Smooth muscle cell (in vitro differentiated cells): ENCODE results near the gene EXD3. TPM values are rescaled to one million over a fixed set of nuclear protein-coding genes. Genes with fewer than 3 reads are reported as not detected.

Experiments used
- DNase-seq: peaks from one replicate; lab custom pipeline; 2025; ENCODE audit not compliant: unreplicated experiment; lab: John Stamatoyannopoulos, UW
- H2AFZ ChIP-seq: fragments of 200-600 bp; sonication (generic); 2 replicates; pipeline ENCODE4 v1.6.0; 2016; ENCODE audit warnings: antibody characterized with exemption, low read depth, mild to moderate bottlenecking
- H3F3A ChIP-seq: fragments of 200-600 bp; sonication (generic); 2 replicates; pipeline ENCODE4 v1.6.0; 2017; ENCODE audit warnings: antibody characterized with exemption, low read depth
- H3K27ac ChIP-seq: fragments of 200-600 bp; sonication (generic); 2 replicates; pipeline ENCODE4 v1.5.1; 2016; ENCODE audit warnings: low read depth, mild to moderate bottlenecking
- H3K27me3 ChIP-seq: fragments of 200-600 bp; sonication (generic); 2 replicates; pipeline ENCODE4 v1.6.1; 2016; ENCODE audit warnings: low read depth, mild to moderate bottlenecking
- H3K36me3 ChIP-seq: fragments of 200-600 bp; sonication (generic); 2 replicates; pipeline ENCODE4 v1.5.1; 2016; ENCODE audit warnings: low read depth
- H3K4me1 ChIP-seq: fragments of 200-600 bp; sonication (generic); 2 replicates; pipeline ENCODE4 v1.5.1; 2016; ENCODE audit warnings: low read depth
- H3K4me2 ChIP-seq: fragments of 200-600 bp; sonication (generic); 2 replicates; pipeline ENCODE4 v1.6.0; 2016; ENCODE audit warnings: mild to moderate bottlenecking
- H3K4me3 ChIP-seq: fragments of 200-600 bp; sonication (generic); 2 replicates; pipeline ENCODE4 v1.5.1; 2016; ENCODE audit warnings: mild to moderate bottlenecking
- H3K79me2 ChIP-seq: fragments of 200-600 bp; sonication (generic); 2 replicates; pipeline ENCODE4 v1.6.0; 2016; ENCODE audit warnings: low read depth, mild to moderate bottlenecking
- H3K9ac ChIP-seq: fragments of 200-600 bp; sonication (generic); 2 replicates; pipeline ENCODE4 v1.6.0; 2016; ENCODE audit warnings: low read depth
- H3K9me3 ChIP-seq: fragments of 200-600 bp; sonication (generic); replicated peaks from 2 replicates; pipeline ENCODE4 v1.5.1; 2016; ENCODE audit warnings: low read depth
- H4K20me1 ChIP-seq: fragments of 200-600 bp; sonication (generic); 2 replicates; pipeline ENCODE4 v1.6.0; 2016; ENCODE audit warnings: low read depth
- WGBS: methylation state at CpG from one replicate; pipeline ENCODE4 v1.1.7; 2016; ENCODE audit warnings: low lambda C conversion rate; 5-methylcytosine and 5-hydroxymethylcytosine counted together
- polyA plus RNA-seq: library from polyadenylated mRNA; unstranded; fragments of >200 nt; fragmentation: Nextera tagmentation; extraction: Ambion mirVana; gene quantifications from 2 replicates; pipeline ENCODE4 v1.2.1, GENCODE V29; 2016
- total RNA-seq: library from RNA; depleted of rRNA; stranded (reverse); fragments of >200 nt; gene quantifications from 2 replicates; pipeline ENCODE4 v1.2.3, GENCODE V29; 2014
- TF ChIP-seq, protein P1 (sequence below): fragments of 200-600 bp; sonication (generic); IDR thresholded peaks from 2 replicates; pipeline ENCODE4 v1.5.1; 2017; ENCODE audit warnings: borderline replicate concordance, mild to moderate bottlenecking, antibody characterized with exemption; ENCODE audit not compliant: insufficient read depth, poor library complexity, severe bottlenecking

EXD3 gene
- total and polyA plus RNA-seq, 2 experiments from 2014 or later = 3.1 to 15.7 TPM

GRCh38 chr9:137270929-137271695 lies 151.8 kb downstream of the EXD3 start:
- H3F3A ChIP-seq = no peaks in the 10 kb centered on the region
- no peak overlapping the region for H2AFZ ChIP-seq
- WGBS = 93% methylated on average over 32 of the region's 32 CpGs
- no peaks in the 10 kb centered on the region for H3K4me1 ChIP-seq
- no peak for DNase-seq
- H3K4me3 ChIP-seq = no peak overlapping the region
- H3K36me3 ChIP-seq = no peaks in the 10 kb centered on the region
- no peak overlapping the region for H3K9ac ChIP-seq
- no peaks in the 10 kb centered on the region for H3K27me3 ChIP-seq
- no peaks in the 10 kb centered on the region for H3K79me2 ChIP-seq
- H4K20me1 ChIP-seq = peaks cover 33% of the 10 kb centered on the region
- H3K9me3 ChIP-seq = no peaks in the 10 kb centered on the region
- no peak overlapping the region for H3K27ac ChIP-seq
- no peak overlapping the region for H3K4me2 ChIP-seq
- TF ChIP-seq, protein P1, sequence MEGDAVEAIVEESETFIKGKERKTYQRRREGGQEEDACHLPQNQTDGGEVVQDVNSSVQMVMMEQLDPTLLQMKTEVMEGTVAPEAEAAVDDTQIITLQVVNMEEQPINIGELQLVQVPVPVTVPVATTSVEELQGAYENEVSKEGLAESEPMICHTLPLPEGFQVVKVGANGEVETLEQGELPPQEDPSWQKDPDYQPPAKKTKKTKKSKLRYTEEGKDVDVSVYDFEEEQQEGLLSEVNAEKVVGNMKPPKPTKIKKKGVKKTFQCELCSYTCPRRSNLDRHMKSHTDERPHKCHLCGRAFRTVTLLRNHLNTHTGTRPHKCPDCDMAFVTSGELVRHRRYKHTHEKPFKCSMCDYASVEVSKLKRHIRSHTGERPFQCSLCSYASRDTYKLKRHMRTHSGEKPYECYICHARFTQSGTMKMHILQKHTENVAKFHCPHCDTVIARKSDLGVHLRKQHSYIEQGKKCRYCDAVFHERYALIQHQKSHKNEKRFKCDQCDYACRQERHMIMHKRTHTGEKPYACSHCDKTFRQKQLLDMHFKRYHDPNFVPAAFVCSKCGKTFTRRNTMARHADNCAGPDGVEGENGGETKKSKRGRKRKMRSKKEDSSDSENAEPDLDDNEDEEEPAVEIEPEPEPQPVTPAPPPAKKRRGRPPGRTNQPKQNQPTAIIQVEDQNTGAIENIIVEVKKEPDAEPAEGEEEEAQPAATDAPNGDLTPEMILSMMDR = no peak

- DNase-seq = no peak
- Histone ChIP-seq H3K79me2 (no peaks in the 10 kb centered on the region), H3K4me2 (no peak overlapping the region)
These were observed 153.7 kb downstream of the EXD3 start for GRCh38 chr9:137269231-137269772.

DNA sequence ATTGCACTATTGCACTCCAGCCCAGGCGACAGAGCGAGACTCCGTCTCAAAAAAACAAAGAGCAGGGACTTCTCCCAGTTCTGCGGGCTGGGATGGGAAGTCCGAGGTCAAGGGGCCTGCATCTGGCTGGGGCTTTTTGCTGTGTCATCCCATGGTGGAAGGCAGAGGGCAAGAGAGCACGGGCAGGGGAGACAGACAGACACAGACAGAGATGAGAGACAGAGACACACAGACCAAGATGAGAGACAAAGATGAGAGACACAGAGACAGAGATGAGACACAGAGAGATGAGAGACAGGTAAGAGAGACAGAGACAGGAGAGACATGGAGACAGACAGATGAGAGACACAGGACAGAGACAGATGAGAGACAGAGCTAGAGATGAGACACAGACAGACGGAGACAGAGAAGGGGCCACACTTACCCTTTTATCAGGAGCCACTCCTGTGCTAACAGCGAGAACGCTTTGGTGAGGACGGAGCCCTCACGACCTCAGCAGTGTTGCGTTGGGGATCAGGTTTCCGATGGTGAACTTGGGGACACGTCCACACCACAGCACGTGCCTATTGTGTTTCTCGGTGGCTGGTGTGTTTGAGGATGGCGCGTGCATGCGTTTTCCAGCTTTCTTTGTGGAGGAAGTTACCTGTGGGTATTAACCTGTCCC lies 154.3 kb downstream of the EXD3 start:
- H3K9ac ChIP-seq = no peak overlapping the region
- no peak overlapping the region for H3K4me2 ChIP-seq

More at GRCh38 chr9:137269231-137269772, 153.7 kb downstream of the EXD3 start:
- WGBS = 91% methylated on average over 17 of the region's 17 CpGs
- Histone ChIP-seq H4K20me1 (peaks cover 31% of the 10 kb centered on the region), H2AFZ (no peak overlapping the region), H3K36me3 (no peaks in the 10 kb centered on the region), H3F3A (no peaks in the 10 kb centered on the region), H3K9me3 (no peaks in the 10 kb centered on the region), H3K27ac (no peak overlapping the region), H3K27me3 (no peaks in the 10 kb centered on the region), H3K9ac (no peak overlapping the region), H3K4me1 (no peaks in the 10 kb centered on the region), H3K4me3 (no peak overlapping the region)
- TF ChIP-seq, protein P1 = no peak

More for the DNA sequence above, 154.3 kb downstream of the EXD3 start:
- TF ChIP-seq, protein P1 = no peak
- Histone ChIP-seq H3K4me3 (no peak overlapping the region), H3K79me2 (no peaks in the 10 kb centered on the region), H3K36me3 (no peaks in the 10 kb centered on the region), H3K27me3 (no peaks in the 10 kb centered on the region), H3K27ac (no peak overlapping the region), H3K9me3 (no peaks in the 10 kb centered on the region), H3K4me1 (no peaks in the 10 kb centered on the region), H4K20me1 (peaks cover 27% of the 10 kb centered on the region), H3F3A (no peaks in the 10 kb centered on the region), H2AFZ (no peak overlapping the region)
- no peak for DNase-seq
- WGBS = 90% methylated on average over 19 of the region's 19 CpGs
